Stimulated activated effector memory CD8-positive, alpha-beta T cell treated with anti-CD3 and anti-CD28 coated beads, Interleukin-12 subunit alpha, Interleukin-12 subunit beta, amount 100 ng/mL, for 72 hours (primary cell): Measurements from ENCODE around the gene OLIG1.

ENCODE experiments used
- ATAC-seq: fragments of 150-1000 bp; cut with Tn5 transposase; 2 replicates; pipeline ENCODE4 v1.10.0; 2021
- DNase-seq, 2 donors: peaks; one replicate each; pipeline ENCODE4 v3.0.0; 2021 to 2022; ENCODE audit warnings: low spot score in 2 of 2
- H3K27ac Mint-ChIP-seq: one replicate; pipeline ENCODE4 v1.8.0; 2022; ENCODE audit warnings: mild to moderate bottlenecking, mixed read lengths
- H3K36me3 Mint-ChIP-seq: one replicate; pipeline ENCODE4 v1.8.0; 2022; ENCODE audit warnings: mild to moderate bottlenecking, mixed read lengths
- H3K4me1 Mint-ChIP-seq: one replicate; pipeline ENCODE4 v1.8.0; 2022; ENCODE audit warnings: mixed read lengths
- H3K4me3 Mint-ChIP-seq: one replicate; pipeline ENCODE4 v1.8.0; 2022; ENCODE audit warnings: mild to moderate bottlenecking, mixed read lengths
- H3K9me3 Mint-ChIP-seq: one replicate; pipeline ENCODE4 v1.8.0; 2022; ENCODE audit warnings: mixed read lengths

OLIG1 gene

DNA sequence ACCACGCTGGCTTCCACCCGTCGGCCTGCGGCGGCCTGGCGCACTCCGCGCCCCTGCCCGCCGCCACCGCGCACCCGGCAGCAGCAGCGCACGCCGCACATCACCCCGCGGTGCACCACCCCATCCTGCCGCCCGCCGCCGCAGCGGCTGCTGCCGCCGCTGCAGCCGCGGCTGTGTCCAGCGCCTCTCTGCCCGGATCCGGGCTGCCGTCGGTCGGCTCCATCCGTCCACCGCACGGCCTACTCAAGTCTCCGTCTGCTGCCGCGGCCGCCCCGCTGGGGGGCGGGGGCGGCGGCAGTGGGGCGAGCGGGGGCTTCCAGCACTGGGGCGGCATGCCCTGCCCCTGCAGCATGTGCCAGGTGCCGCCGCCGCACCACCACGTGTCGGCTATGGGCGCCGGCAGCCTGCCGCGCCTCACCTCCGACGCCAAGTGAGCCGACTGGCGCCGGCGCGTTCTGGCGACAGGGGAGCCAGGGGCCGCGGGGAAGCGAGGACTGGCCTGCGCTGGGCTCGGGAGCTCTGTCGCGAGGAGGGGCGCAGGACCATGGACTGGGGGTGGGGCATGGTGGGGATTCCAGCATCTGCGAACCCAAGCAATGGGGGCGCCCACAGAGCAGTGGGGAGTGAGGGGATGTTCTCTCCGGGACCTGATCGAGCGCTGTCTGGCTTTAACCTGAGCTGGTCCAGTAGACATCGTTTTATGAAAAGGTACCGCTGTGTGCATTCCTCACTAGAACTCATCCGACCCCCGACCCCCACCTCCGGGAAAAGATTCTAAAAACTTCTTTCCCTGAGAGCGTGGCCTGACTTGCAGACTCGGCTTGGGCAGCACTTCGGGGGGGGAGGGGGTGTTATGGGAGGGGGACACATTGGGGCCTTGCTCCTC, 42.3 kb upstream of the OLIG1 start:
- H3K4me1 Mint-ChIP-seq, result peaks cover 45% of the 10 kb centered on the region
- DNase-seq, result no peak
- H3K27ac Mint-ChIP-seq, result no peak overlapping the region
- H3K4me3 Mint-ChIP-seq, result peak overlapping the region; percentile 43
- H3K36me3 Mint-ChIP-seq, result peaks cover 13% of the 10 kb centered on the region
- no peaks in the 10 kb centered on the region for H3K9me3 Mint-ChIP-seq
- ATAC-seq, result no peak

DNA sequence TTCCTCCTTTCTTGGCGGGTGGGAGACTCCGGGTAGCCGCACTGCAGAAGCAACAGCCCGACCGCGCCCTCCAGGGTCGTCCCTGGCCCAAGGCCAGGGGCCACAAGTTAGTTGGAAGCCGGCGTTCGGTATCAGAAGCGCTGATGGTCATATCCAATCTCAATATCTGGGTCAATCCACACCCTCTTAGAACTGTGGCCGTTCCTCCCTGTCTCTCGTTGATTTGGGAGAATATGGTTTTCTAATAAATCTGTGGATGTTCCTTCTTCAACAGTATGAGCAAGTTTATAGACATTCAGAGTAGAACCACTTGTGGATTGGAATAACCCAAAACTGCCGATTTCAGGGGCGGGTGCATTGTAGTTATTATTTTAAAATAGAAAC, 41.7 kb upstream of the OLIG1 start:
- Mint-ChIP-seq H3K9me3 (no peaks in the 10 kb centered on the region), H3K27ac (no peak overlapping the region), H3K4me1 (peaks cover 43% of the 10 kb centered on the region), H3K4me3 (peak overlapping the region; percentile 39), H3K36me3 (peaks cover 13% of the 10 kb centered on the region)
- ATAC-seq (no peak), DNase-seq (no peak)

DNA sequence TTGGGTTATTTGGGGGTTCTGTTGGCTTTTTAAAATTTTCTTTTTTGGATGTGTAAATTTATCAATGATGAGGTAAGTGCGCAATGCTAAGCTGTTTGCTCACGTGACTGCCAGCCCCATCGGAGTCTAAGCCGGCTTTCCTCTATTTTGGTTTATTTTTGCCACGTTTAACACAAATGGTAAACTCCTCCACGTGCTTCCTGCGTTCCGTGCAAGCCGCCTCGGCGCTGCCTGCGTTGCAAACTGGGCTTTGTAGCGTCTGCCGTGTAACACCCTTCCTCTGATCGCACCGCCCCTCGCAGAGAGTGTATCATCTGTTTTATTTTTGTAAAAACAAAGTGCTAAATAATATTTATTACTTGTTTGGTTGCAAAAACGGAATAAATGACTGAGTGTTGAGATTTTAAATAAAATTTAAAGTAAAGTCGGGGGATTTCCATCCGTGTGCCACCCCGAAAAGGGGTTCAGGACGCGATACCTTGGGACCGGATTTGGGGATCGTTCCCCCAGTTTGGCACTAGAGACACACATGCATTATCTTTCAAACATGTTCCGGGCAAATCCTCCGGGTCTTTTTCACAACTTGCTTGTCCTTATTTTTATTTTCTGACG, 41.1 kb upstream of the OLIG1 start:
- Mint-ChIP-seq H3K27ac (no peak overlapping the region), H3K9me3 (no peaks in the 10 kb centered on the region), H3K36me3 (peaks cover 13% of the 10 kb centered on the region), H3K4me3 (peak overlapping the region; percentile 39), H3K4me1 (peaks cover 40% of the 10 kb centered on the region)
- DNase-seq (no peak), ATAC-seq (no peak)

DNA sequence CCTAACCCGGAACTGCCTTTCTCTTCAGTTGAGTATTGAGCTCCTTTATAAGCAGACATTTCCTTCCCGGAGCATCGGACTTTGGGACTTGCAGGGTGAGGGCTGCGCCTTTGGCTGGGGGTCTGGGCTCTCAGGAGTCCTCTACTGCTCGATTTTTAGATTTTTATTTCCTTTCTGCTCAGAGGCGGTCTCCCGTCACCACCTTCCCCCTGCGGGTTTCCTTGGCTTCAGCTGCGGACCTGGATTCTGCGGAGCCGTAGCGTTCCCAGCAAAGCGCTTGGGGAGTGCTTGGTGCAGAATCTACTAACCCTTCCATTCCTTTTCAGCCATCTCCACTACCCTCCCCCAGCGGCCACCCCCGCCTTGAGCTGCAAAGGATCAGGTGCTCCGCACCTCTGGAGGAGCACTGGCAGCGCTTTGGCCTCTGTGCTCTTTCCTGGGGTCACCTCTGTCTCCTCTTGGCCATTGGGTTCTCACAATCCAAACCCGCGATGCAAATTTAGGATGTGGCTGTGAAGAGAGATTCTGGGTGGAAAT, 40.5 kb upstream of the OLIG1 start:
- peaks cover 13% of the 10 kb centered on the region for H3K36me3 Mint-ChIP-seq
- peak overlapping the region; percentile 39 for H3K4me3 Mint-ChIP-seq
- no peak for ATAC-seq
- no peak overlapping the region for H3K27ac Mint-ChIP-seq
- H3K4me1 Mint-ChIP-seq, result peaks cover 35% of the 10 kb centered on the region
- no peak for DNase-seq
- no peaks in the 10 kb centered on the region for H3K9me3 Mint-ChIP-seq

DNA sequence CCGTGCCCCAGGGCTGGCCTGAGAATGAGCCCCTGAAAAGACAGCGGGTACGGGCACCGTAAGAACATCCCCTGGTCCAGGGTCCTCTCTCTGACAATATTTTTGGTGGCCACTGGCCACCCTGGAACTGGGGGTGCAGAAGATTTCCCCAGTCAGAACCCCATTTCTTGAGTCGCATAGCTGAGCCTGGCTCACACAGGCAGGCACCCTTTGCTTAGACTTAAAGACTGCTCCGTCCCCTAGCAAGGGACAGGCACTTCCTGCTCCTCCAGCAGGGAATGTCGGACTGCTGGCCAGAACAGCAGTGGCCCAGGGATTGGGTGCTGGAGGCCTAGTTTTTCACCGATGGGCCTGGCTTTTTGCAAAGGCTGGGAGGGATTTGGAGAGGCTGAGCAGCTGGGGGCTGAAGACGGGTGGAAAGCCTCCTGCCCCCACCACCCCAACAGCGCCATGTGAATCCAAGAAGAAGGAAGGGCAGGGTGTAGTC, 39.9 kb upstream of the OLIG1 start:
- DNase-seq, result no peak
- Mint-ChIP-seq H3K4me1 (peaks cover 33% of the 10 kb centered on the region), H3K27ac (no peak overlapping the region), H3K9me3 (no peaks in the 10 kb centered on the region), H3K4me3 (peak overlapping the region; percentile 39), H3K36me3 (peaks cover 13% of the 10 kb centered on the region)
- ATAC-seq, result no peak

DNA sequence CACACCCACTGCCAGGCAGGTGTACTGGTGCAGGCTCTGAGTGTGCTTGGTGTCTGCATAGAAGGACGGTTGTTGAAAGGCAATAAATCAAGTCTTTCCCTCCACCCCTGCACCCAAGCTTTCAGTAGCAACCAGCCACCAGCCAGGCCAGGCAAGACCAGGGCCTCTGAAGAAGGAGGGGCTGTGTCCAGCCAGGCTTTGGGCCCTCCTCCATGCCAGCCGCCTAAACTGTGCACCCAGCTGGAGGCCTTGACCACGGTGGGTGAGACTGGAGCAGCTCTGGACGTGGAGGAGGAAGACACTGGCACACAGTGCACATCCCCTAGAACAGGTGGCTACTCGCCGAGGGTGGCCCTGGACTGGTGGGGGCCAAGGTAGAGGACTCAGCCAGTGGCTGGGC, 39.3 kb upstream of the OLIG1 start:
- no peaks in the 10 kb centered on the region for H3K9me3 Mint-ChIP-seq
- no peak overlapping the region for H3K27ac Mint-ChIP-seq
- H3K36me3 Mint-ChIP-seq, result peaks cover 13% of the 10 kb centered on the region
- DNase-seq, result no peak
- no peak overlapping the region for H3K4me3 Mint-ChIP-seq
- ATAC-seq, result no peak
- peaks cover 33% of the 10 kb centered on the region for H3K4me1 Mint-ChIP-seq

DNA sequence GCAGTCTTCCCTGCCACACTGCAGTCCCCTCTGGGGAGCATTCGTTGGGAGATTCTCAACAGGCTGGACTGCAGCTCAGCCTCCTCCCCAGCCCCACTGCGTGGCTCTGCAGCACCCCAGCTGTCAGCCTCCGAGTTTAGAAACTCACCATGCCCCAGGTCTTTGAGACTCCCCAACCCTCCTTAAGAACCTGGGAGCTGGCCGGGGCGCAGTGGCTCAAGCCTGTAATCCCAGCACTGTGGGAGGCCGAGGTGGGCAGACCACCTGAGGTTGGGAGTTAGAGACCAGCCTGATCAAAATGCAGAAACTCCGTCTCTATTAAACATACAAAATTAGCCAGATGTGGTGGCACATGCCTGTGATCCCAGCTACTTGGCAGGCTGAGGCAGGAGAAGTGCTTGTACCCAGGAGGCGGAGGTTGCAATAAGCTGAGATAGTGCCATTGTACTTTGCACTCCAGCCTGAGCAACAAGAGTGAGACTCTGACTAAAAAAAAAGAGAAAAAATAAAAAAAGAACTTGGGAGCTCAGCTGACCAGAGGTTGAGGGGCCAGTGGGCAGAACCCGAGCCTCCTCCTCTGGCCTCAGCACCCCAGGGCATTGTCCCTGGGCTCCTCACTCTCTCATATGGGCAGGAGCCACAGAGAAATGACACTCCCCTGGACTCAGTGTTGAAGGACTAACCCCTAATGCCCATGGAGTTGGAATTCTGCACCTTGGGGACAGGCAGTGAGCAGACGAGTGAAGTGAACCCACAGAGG, 38.6 kb upstream of the OLIG1 start:
- DNase-seq (no peak), ATAC-seq (no peak)
- Mint-ChIP-seq H3K9me3 (no peaks in the 10 kb centered on the region), H3K4me1 (peaks cover 30% of the 10 kb centered on the region), H3K4me3 (no peak overlapping the region), H3K27ac (no peak overlapping the region), H3K36me3 (peaks cover 6% of the 10 kb centered on the region)

DNA sequence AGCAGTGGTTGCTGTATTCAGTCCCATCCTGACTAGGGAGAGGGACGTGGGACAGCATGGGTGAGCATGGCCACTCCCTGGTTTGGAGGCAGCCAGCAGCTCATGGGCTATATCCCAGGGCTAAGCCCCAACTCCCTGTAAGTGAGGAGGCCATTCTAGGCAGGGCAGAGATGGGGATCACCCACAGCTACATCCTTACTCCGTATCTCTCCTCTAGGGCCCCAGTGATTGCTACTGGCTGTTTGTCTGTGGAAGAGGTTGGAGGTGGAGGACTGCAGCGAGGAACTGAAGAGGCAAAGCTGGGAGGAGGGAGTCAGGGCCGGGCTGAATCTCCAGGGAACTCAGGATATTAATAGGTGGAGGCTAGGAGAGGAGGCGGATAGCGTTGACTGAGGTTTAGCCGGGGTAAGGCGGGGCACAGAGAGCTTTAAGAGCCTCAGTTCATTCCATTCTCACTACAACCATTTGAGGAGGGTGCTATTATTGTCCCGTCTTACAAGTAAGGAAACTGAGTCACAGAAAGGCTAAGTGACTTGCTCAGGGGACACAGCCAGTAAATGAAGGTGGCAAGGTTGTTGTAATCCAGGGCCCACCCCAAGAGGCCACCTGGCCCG, 37.4 kb upstream of the OLIG1 start:
- no peaks in the 10 kb centered on the region for H3K36me3 Mint-ChIP-seq
- peaks cover 33% of the 10 kb centered on the region for H3K4me1 Mint-ChIP-seq
- no peak overlapping the region for H3K4me3 Mint-ChIP-seq
- no peaks in the 10 kb centered on the region for H3K9me3 Mint-ChIP-seq
- DNase-seq, result no peak
- no peak for ATAC-seq
- H3K27ac Mint-ChIP-seq, result no peak overlapping the region

DNA sequence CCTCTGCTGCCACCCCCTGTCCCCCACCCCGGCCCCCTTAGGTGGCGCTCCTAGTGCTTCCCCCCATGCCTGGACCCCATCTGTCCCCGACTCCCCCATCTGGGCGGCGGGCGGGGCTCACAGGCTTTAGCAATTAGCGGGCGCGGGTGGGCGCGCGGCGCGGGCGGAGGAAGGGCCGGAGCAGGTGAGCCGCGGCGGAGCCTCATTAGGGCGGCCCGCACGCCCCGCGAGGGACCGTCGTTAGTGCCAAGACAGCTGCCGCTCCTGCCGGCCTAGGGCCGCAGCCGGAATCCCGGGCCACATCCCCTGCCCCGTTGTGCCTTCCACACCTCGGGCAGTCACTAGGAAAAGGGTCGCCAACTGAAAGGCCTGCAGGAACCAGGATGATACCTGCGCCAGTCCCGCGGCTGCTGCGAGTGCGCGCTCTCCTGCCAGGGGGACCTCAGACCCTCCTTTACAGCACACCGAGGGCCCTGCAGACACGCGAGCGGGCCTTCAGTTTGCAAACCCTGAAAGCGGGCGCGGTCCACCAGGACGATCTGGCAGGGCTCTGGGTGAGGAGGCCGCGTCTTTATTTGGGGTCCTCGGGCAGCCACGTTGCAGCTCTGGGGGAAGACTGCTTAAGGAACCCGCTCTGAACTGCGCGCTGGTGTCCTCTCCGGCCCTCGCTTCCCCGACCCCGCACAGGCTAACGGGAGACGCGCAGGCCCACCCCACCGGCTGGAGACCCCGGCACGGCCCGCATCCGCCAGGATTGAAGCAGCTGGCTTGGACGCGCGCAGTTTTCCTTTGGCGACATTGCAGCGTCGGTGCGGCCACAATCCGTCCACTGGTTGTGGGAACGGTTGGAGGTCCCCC, 36.6 kb upstream of the OLIG1 start:
- Mint-ChIP-seq H3K27ac (no peak overlapping the region), H3K4me1 (peaks cover 29% of the 10 kb centered on the region), H3K36me3 (no peaks in the 10 kb centered on the region), H3K4me3 (no peak overlapping the region), H3K9me3 (no peaks in the 10 kb centered on the region)
- ATAC-seq (no peak), DNase-seq (no peak)

DNA sequence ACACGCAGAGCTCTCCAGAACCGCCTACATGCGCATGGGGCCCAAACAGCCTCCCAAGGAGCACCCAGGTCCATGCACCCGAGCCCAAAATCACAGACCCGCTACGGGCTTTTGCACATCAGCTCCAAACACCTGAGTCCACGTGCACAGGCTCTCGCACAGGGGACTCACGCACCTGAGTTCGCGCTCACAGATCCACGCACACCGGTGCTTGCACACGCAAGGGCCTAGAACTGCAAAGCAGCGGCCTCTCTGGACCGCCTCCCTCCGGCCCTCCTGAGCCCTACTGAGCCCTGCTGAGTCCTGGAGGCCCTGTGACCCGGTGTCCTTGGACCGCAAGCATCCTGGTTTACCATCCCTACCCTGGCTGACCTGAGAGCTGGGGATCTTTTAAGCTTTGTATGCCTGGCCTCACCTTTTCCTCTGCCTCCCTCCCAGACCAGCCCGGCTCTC, 36.0 kb upstream of the OLIG1 start:
- H3K36me3 Mint-ChIP-seq, result no peaks in the 10 kb centered on the region
- H3K27ac Mint-ChIP-seq, result no peak overlapping the region
- H3K9me3 Mint-ChIP-seq, result no peaks in the 10 kb centered on the region
- ATAC-seq (no peak), DNase-seq (no peak)
- peaks cover 23% of the 10 kb centered on the region for H3K4me1 Mint-ChIP-seq
- H3K4me3 Mint-ChIP-seq, result no peak overlapping the region

DNA sequence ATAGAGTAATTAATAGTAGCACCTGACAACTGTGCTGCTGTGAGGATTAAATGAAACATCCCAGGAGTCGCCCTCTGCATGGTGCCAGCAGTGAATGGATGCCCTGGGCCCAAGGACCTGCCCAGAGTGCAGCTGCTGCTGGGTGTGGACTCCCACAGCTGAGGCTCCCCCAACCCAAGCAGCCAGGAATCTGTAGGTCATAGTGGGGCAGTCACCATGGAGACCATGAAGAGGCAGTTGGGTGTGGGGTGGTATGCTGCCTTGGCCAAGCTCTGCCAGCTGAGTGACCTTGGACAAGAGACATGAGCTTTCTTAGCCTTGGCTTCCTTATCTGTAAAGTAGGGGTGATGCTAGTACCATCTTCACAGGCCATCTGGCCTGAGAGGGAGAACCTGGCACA, 34.8 kb upstream of the OLIG1 start:
- no peaks in the 10 kb centered on the region for H3K36me3 Mint-ChIP-seq
- no peak overlapping the region for H3K27ac Mint-ChIP-seq
- peaks cover 16% of the 10 kb centered on the region for H3K4me1 Mint-ChIP-seq
- no peak for ATAC-seq
- H3K4me3 Mint-ChIP-seq, result no peak overlapping the region
- DNase-seq, result no peak
- H3K9me3 Mint-ChIP-seq, result no peaks in the 10 kb centered on the region

DNA sequence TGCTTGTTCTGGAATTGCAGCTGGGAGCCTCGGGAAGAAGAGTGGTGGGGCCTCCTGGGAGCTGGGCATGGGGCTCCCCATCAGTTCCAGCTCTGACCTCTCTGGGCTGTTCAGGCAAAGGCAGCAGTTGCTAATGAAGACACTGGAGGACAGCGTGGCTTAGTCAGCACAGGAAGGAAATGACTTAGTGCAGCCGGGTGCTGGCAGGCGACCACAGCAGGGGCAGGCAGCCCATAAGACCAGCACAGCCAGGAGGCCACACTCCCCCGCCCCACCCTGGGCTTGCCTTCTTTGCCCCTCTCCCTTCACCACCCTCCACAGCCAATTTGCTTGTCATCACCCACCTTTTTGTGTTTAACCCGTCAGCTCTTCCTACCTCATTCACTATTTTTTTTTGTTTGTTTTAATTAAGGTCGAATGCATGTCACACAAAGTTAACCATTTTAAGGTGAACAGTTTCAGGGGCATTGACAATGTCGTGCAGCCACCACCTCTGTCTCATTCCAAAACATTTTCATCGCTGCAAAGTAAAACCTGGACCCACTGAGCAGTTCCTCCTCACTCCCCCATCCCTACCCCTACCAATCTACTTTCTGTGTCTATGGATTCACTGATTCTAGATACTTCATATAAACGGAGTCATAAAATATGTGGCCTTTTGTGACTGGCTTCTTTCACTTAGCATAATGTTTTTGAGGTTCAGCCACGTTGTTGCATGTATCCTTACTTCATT, 33.3 kb upstream of the OLIG1 start:
- Mint-ChIP-seq H3K4me1 (peaks cover 16% of the 10 kb centered on the region), H3K27ac (peak overlapping the region; percentile 18), H3K9me3 (no peaks in the 10 kb centered on the region), H3K4me3 (peak overlapping the region; percentile 27), H3K36me3 (no peaks in the 10 kb centered on the region)
- ATAC-seq (peak; percentile 97), DNase-seq (peak in 1 of 2 donors; percentile 60)

DNA sequence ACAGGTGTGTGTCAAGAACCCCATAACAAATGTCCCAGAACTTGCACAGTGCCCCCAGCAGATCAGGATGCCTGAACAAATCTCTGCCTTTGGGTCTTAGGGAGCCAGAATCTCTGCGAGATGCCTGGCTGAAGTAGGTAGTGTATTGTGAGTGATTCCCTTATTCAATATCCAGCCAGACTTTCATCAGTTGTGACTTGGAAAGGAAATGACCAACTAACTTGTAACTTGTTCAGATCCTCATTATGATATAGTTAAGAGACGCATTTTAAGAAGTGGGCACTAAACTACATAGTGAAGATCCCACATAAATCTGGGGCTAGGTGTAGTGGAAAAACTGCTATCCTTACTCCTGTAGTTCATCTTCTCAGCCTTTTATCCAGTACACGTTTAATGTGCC, 32.4 kb upstream of the OLIG1 start:
- no peak overlapping the region for H3K4me3 Mint-ChIP-seq

DNA sequence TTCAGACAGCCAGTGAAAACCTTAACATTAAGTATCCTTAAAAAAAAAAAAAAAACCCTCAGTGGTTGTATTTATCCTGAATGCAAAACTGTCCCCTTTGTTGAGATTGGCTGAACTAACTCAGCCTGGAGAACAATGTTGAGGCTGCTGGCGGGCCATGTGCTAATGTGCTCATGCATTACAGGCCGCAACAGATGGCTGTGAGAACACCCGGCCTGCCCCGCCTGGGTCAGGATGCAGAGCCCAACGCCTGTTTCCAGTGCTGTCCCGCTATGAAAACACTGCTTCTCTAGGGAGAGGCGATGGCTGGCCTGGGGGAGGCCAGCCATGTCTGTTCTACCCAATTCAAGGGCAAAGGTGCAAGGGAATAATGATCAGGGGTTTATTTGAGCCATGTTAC, 30.4 kb upstream of the OLIG1 start:
- H3K4me3 Mint-ChIP-seq, result no peak overlapping the region
- H3K36me3 Mint-ChIP-seq, result no peaks in the 10 kb centered on the region
- no peak overlapping the region for H3K27ac Mint-ChIP-seq
- ATAC-seq (no peak), DNase-seq (no peak)
- H3K9me3 Mint-ChIP-seq, result no peaks in the 10 kb centered on the region
- H3K4me1 Mint-ChIP-seq, result peaks cover 16% of the 10 kb centered on the region

More for the DNA sequence above, 32.4 kb upstream of the OLIG1 start:
- DNase-seq (no peak), ATAC-seq (no peak)
- H3K27ac Mint-ChIP-seq, result peak overlapping the region; percentile 48
- no peaks in the 10 kb centered on the region for H3K36me3 Mint-ChIP-seq
- peaks cover 16% of the 10 kb centered on the region for H3K4me1 Mint-ChIP-seq
- no peaks in the 10 kb centered on the region for H3K9me3 Mint-ChIP-seq
